GM19099 (cell line): ENCODE results near the gene FREM2.

Source experiments
- POLR2A ChIP-seq: IDR thresholded peaks from 3 replicates; pipeline ENCODE4 v1.6.1; 2011; ENCODE audit warnings: low read depth; ENCODE audit not compliant: insufficient read length; ENCODE audit errors: extremely low read depth

The FREM2 gene

GRCh38 chr13:38703255-38703654, 16.4 kb downstream of the FREM2 start:
- no peak for TF ChIP-seq POLR2A

- no peak for TF ChIP-seq POLR2A
These were observed 18.5 kb downstream of the FREM2 start for GRCh38 chr13:38705365-38705764.

DNA sequence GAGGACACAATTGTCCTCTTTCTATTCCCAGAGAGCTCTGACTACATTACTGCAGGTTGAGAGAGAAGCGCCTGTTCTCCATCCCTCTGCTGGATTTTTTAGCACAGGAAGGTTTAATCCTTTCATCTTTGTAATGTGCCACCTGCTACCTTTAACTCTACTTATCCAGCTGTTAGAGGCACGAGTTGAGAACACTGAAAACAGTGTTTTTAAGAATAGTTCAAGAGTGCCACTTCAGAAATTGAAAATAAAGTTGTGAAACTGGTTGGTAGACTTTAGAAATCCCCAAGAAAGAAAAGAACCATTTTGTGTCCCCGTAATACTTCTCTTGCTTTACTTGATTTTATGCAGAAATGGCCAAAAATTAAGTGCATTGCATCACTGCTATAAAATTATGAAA, 20.6 kb downstream of the FREM2 start:
- no peak for TF ChIP-seq POLR2A

- no peak for TF ChIP-seq POLR2A
These were observed 26.2 kb downstream of the FREM2 start for GRCh38 chr13:38713046-38713445.

DNA sequence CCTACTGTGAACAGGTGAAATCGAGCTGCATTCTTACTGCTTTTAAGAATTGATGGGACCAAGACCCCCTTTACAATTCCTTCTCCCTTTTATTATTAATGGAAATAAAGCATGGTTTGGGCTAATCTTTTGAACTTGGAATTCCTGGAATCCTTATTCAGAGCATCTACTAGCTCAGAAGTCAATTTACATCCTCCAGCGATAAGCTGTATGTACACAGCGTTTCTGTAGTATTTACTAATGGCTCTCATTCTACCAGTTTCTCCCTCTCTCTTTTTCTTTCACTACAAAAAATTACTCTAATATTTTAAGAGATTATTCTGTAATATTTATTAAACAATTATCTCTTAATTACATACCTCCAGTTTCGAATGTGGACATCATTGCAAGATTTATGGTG, 31.5 kb downstream of the FREM2 start:
- TF ChIP-seq POLR2A = no peak

- no peak for TF ChIP-seq POLR2A
These were observed 43.5 kb downstream of the FREM2 start for GRCh38 chr13:38730332-38730731.

GRCh38 chr13:38733146-38733545, 46.3 kb downstream of the FREM2 start:
- no peak for TF ChIP-seq POLR2A

DNA sequence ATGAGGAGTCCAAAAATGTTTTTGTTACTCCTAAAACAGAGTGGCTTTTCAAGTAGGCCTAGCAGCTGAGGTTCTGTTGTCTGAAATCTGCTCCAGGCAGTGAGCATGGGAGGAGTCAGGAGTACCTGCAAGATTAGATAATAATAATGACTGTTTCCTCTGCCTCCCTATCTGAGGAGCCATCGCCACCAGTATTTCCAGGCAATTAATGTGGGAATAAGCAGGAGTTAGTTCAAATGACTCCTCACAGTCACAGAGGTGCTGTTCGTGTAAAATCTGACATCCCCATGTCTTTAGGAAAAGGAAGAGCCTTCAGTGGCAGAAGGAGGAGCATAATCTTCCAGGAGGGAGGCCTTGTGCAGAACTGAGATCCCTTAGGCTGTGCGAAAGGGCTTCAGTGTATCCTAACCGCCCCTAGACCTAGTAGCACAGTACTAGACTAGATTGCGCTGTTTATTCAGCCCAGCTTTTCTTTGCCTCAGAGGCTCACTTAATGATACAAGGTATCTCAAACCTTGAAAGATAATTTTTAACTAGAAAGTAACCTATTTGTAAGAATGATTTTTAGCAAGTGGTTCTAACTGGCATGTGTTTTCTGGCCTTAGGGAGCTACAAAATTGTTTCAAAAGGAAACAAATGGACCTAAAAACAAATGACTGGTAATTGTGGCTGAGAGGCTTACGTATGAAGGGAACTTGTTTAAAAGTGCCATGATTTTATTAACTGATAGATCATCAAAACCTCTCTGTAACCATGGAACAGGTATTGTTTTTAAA, 49.0 kb downstream of the FREM2 start:
- TF ChIP-seq POLR2A = no peak

DNA sequence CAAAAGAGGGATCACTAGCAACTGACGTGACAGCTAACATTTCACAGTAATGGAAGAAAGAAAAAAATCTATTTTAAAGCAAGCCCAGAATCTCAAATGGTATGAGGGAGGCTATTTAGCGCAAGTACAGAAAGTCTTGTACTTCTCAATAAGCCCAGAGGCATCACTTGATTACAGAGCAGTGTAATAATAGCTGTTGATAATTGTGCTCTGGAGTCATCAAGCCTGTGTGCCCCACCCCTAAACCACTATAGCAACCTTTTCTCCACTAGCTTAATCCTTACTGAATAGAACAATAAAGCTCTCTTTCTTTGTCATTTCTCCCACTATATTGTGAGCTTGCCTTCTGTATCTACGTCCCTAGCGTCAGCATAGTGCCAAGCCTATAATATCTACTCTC, 56.6 kb downstream of the FREM2 start:
- no peak for TF ChIP-seq POLR2A

DNA sequence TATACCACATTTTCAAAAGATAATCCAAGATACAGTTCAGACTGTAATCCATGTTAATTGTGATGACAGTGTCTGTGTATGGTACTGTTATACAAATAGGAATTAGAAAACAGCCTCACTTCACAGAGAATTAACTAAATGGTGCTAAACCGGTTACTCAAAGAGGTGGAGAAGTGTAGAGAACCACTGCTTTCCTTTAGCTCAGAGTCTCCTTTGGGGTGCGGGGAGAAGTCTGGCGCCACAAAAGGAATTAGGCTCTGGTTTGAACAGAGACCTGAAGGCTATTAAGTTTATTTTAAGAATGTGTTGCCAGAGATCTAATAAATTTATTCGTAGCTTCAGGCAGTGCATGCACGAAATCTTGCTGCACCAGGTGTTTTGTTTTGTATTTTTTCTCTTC, 65.8 kb downstream of the FREM2 start:
- TF ChIP-seq POLR2A = no peak

- TF ChIP-seq POLR2A = no peak
These were observed 67.0 kb downstream of the FREM2 start for GRCh38 chr13:38753878-38754277.

DNA sequence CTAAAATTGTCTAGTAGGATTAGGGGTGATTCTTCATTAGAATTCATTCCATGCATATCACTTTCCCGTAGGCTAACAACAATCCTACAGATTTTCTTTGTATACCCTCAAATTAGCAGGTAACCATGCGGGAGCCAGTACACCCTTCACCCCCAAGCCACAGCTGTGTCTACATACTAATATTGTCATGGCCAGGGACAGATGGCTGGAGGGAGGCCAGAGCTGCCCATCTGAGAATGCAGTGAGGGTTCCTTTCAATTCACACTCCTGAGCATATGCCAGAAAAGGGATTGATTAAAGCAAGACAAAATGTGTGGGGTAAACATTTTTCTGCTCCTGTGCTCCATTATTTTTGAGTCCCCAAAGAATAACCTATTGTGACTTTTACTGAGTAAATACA, 68.9 kb downstream of the FREM2 start:
- TF ChIP-seq POLR2A = no peak

DNA sequence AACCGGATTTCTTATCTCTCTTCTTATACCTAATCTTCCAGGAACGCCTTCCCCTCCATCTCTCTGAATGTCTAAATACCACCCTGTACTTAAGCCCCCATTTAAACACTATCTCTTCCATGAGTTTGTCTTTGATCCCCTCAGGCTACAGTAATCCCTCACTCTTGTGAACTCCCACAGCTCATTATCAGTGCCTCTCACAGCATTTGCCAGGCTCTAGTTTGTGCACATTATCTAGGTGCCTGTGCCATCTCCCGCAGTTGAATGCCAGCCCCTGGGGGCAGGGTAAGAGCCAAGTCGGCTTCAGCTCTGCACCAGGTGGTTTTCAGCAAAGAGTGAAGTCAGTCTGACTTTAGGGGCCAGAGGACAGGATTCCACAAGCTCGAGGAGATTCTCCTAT, 71.4 kb downstream of the FREM2 start:
- no peak for TF ChIP-seq POLR2A

DNA sequence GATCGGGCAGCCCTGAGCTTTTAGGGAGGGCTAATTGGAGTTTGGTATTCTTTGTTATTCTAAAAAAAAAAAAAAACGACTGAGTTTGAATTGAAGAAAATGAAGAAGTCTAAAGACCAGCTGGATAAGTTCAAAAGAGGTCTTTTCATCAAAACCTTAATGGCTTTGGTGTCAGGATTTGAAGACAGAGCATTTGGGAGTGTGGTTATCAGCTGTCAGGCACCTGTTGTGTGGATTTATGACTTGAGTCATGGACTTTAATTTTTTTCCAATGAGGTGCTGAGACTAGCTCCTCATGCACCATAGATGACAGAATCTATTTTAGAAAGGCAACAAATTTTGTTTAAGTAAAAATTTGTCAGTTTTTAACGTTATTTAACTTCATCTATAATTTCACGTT, 72.5 kb downstream of the FREM2 start:
- TF ChIP-seq POLR2A = no peak

DNA sequence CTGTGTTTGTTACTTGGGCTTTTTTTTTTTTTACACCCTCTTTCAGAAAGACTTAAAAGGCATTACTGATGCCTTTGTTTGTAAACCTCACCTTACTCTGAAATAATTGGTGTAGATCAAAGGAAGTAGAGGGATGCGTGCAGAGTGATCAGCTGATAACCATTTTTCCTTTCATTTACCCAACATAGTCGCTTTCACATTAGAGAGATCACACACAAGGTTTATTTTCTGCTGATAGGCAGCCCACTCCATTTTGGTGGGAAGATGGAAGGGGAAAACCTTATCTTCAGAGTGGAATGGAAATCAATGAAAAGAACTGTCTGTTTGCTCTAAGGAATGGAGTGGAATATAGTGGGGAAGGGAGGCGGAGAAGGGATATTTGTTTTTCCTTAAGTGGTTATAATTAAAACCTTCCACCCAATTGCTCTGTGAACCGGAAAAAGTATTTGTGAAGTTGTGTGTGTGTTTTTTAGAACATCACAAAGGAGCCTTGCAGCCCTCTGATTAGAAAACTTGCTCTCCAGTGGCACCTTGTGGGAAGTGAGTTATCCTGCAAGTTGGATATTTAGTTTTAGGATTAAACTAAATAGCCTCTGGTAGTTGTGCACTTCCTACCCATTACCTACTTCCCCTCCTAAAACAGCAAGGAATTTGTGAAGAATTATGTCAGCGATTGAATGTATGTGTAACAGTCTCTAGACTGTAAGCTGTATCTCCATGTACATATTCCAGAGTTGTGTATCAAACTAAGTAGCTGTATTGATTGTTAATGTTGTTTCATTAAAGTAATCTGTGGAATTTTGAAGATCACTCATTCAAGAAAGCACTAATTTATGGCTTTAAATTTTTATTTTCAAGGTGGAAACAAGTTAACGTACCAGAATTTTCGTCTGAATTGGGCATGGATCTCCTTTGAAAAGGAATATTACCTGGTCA, 76.8 kb downstream of the FREM2 start:
- TF ChIP-seq POLR2A = no peak

DNA sequence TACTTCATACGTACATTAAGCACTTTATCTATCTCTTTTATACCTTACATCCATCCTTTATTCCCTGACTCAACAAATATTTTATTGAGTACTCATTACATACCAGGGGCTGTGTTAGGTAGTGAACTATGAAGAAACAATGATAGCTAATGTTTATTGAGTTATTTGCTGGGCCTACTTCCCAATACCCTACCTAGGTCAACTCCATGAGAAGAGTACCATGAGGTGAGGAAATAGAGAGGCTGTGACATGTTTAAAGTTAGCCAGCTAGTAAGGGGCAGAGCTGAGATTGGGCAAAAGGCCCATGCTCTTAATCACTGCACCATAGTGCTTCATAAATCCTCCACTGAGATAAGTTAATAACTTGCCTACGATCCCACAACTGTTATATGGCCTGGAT, 79.9 kb downstream of the FREM2 start:
- no peak for TF ChIP-seq POLR2A
